ENCODE data around the gene LRRC45. TPM values are rescaled to one million over a fixed set of nuclear protein-coding genes. Genes with fewer than 3 reads are reported as not detected.

The LRRC45 gene
- total RNA-seq, 2 experiments from 2014 or later: 41.2 to 52.0 TPM

DNA sequence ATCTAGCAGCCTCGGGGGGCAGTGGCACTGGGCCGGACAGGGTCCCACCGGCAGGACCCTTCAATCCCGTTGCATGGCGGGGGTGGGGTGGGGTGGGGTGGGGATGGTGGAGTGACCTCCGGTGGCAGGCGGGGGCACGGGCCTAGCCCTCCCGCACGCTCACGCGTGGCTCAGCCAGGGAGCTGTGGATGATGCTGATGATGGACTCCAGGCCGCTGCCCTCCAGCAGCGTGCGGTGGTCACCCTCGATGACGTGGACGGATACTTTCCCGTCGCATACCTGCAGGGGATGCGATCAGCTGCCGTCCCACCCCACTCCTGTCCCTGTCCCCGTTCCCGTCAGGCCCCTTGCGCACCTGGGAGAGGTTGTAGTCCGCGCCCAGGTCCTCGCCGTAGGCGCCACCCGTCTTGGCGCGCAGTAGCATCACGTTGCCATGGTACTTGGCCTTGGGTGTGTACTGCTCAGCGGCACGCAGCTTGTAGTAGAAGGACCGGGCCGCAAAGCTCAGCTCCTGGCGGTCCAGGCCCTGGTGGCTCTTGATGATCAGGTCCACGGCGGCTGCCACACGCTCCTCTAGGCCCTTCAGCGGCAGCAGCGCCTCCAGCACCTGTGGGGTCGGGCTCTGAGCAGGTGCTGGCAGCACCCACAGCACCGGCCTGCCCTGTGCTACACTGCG is 56.0 kb downstream of the LRRC45 start:
- Histone ChIP-seq H3K4me1 (ENCODE audit: insufficient read depth, low read length, poor library complexity, severe bottlenecking) (peaks cover 24% of the 10 kb centered on the region), H3K36me3 (ENCODE audit: insufficient read depth, low read length) (peaks cover 76% of the 10 kb centered on the region), H3K27ac (ENCODE audit: low read depth, low read length, poor library complexity, severe bottlenecking) (no peak overlapping the region), H3K4me2 (ENCODE audit: low read length) (no peak overlapping the region), H3K9me3 (ENCODE audit: low read length) (no peaks in the 10 kb centered on the region), H3K4me3 (ENCODE audit: low read depth, low read length, poor library complexity, severe bottlenecking) (no peak overlapping the region), H3K79me2 (ENCODE audit: insufficient read depth, low read depth, low read length) (no peaks in the 10 kb centered on the region), H4K20me1 (ENCODE audit: insufficient read depth, low read length) (no peaks in the 10 kb centered on the region), H2AFZ (ENCODE audit: low read length) (no peak overlapping the region), H3K9me2 (ENCODE audit: insufficient read depth, low read length) (no peaks in the 10 kb centered on the region)
- ChIA-PET CTCF (ENCODE audit: unreplicated experiment) (no interaction called here), POLR2A (no interaction called here)
- BruUV-seq (replicated peaks): no TSS peak
- TF ChIP-seq EZH2phosphoT487 (IDR thresholded peaks at IDR 0.05; ENCODE audit: borderline replicate concordance, low read depth, low read length): no peak
- TF ChIP-seq, protein P1, sequence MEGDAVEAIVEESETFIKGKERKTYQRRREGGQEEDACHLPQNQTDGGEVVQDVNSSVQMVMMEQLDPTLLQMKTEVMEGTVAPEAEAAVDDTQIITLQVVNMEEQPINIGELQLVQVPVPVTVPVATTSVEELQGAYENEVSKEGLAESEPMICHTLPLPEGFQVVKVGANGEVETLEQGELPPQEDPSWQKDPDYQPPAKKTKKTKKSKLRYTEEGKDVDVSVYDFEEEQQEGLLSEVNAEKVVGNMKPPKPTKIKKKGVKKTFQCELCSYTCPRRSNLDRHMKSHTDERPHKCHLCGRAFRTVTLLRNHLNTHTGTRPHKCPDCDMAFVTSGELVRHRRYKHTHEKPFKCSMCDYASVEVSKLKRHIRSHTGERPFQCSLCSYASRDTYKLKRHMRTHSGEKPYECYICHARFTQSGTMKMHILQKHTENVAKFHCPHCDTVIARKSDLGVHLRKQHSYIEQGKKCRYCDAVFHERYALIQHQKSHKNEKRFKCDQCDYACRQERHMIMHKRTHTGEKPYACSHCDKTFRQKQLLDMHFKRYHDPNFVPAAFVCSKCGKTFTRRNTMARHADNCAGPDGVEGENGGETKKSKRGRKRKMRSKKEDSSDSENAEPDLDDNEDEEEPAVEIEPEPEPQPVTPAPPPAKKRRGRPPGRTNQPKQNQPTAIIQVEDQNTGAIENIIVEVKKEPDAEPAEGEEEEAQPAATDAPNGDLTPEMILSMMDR (conservative IDR thresholded peaks at IDR 0.05; ENCODE audit: low read length): no peak
- intact Hi-C loops (cut with micrococcal nuclease; ENCODE audit: unreplicated experiment): no loop called here
- DNase-seq (ENCODE audit: low spot score): no peak

DNA sequence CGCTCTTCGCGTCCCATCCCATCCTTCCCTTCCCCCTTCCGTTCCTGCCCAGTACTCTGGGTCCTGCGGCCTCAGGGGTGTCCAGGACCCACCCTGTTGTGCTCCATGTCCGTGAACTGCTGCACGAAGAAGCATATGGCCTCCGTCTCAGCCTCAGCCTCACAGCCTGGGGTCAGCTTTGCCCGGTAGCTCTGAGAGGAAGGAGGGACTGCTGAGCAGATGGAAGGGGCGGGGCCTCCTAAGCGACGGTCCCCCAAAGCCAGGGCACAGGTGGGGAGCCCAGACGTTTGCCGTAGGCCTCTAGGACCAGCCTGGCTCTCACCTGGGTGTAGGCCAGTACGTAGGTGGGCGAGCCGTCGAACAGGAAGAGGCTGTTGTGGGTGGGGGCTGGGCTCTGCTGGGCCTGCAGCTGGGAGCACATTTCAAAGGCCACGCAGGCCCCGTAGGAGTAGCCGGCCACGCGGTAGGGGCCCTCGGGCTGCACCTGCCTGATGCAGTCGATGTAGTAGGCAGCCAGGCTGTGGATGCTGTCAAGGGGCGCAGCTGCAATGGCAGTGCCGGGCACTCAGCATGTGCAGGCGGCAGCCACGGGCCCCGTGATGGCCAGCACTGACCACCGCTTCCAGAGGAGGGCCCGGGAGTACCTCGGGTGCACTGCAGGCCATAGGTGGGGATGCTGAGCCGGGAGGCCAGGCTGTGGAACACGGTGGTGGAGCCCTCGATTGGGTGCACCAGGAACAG is 57.1 kb downstream of the LRRC45 start:
- H3K9me3 ChIP-seq (ENCODE audit: low read length): no peaks in the 10 kb centered on the region
- H3K4me1 ChIP-seq (ENCODE audit: insufficient read depth, low read length, poor library complexity, severe bottlenecking): peaks cover 13% of the 10 kb centered on the region
- CTCF ChIA-PET (ENCODE audit: unreplicated experiment): no interaction called here
- H3K4me3 ChIP-seq (ENCODE audit: low read depth, low read length, poor library complexity, severe bottlenecking): no peak overlapping the region
- no peak overlapping the region for H3K27ac ChIP-seq (ENCODE audit: low read depth, low read length, poor library complexity, severe bottlenecking)
- BruUV-seq (replicated peaks): no TSS peak
- intact Hi-C loops (cut with micrococcal nuclease; ENCODE audit: unreplicated experiment): no loop called here
- POLR2A ChIA-PET: no interaction called here
- no peak overlapping the region for H3K4me2 ChIP-seq (ENCODE audit: low read length)
- H3K9me2 ChIP-seq (ENCODE audit: insufficient read depth, low read length): no peaks in the 10 kb centered on the region
- no peak for TF ChIP-seq EZH2phosphoT487 (IDR thresholded peaks at IDR 0.05; ENCODE audit: borderline replicate concordance, low read depth, low read length)
- no peak for DNase-seq (ENCODE audit: low spot score)
- no peaks in the 10 kb centered on the region for H3K79me2 ChIP-seq (ENCODE audit: insufficient read depth, low read depth, low read length)
- no peak overlapping the region for H2AFZ ChIP-seq (ENCODE audit: low read length)
- peaks cover 86% of the 10 kb centered on the region for H3K36me3 ChIP-seq (ENCODE audit: insufficient read depth, low read length)
- H4K20me1 ChIP-seq (ENCODE audit: insufficient read depth, low read length): no peaks in the 10 kb centered on the region

Other genes with a start within 250 kb of the LRRC45 start
- not detected in 2 replicates for gene GCGR, start 219.2 kb upstream of the LRRC45 start, total RNA-seq (2014; rRNA removed; shearing (Covaris generic))
- not detected in 2 replicates for gene GCGR, start 219.2 kb upstream of the LRRC45 start, total RNA-seq (2022)
- gene MCRIP1, start 190.0 kb upstream of the LRRC45 start, total RNA-seq (2014; rRNA removed; shearing (Covaris generic)): 249 and 288 TPM in 2 replicates
- 170 and 180 TPM in 2 replicates for gene MCRIP1, start 190.0 kb upstream of the LRRC45 start, total RNA-seq (2022)
- gene PPP1R27, start 188.3 kb upstream of the LRRC45 start, total RNA-seq (2014; rRNA removed; shearing (Covaris generic)): not detected in 2 replicates
- not detected in 2 replicates for gene PPP1R27, start 188.3 kb upstream of the LRRC45 start, total RNA-seq (2022)
- gene P4HB, start 162.8 kb upstream of the LRRC45 start, total RNA-seq (2014; rRNA removed; shearing (Covaris generic)): 388 and 393 TPM in 2 replicates
- gene P4HB, start 162.8 kb upstream of the LRRC45 start, total RNA-seq (2022): 502 and 577 TPM in 2 replicates
- 233 and 265 TPM in 2 replicates for gene ARHGDIA, start 152.0 kb upstream of the LRRC45 start, total RNA-seq (2014; rRNA removed; shearing (Covaris generic))
- gene ARHGDIA, start 152.0 kb upstream of the LRRC45 start, total RNA-seq (2022): 663 and 715 TPM in 2 replicates
- gene ALYREF, start 131.7 kb upstream of the LRRC45 start, total RNA-seq (2014; rRNA removed; shearing (Covaris generic)): 474 and 621 TPM in 2 replicates
- gene ALYREF, start 131.7 kb upstream of the LRRC45 start, total RNA-seq (2022): 377 and 431 TPM in 2 replicates
- gene ANAPC11, start 131.6 kb upstream of the LRRC45 start, total RNA-seq (2014; rRNA removed; shearing (Covaris generic)): 265 and 315 TPM in 2 replicates
- gene ANAPC11, start 131.6 kb upstream of the LRRC45 start, total RNA-seq (2022): 225 and 227 TPM in 2 replicates
- gene NPB, start 121.1 kb upstream of the LRRC45 start, total RNA-seq (2014; rRNA removed; shearing (Covaris generic)): 3.2 and 3.9 TPM in 2 replicates
- gene NPB, start 121.1 kb upstream of the LRRC45 start, total RNA-seq (2022): 2.5 and 2.8 TPM in 2 replicates
- 70.1 and 70.4 TPM in 2 replicates for gene PCYT2, start 111.9 kb upstream of the LRRC45 start, total RNA-seq (2014; rRNA removed; shearing (Covaris generic))
- 104 and 108 TPM in 2 replicates for gene PCYT2, start 111.9 kb upstream of the LRRC45 start, total RNA-seq (2022)
- 43.3 and 49.1 TPM in 2 replicates for gene SIRT7, start 105.1 kb upstream of the LRRC45 start, total RNA-seq (2014; rRNA removed; shearing (Covaris generic))
- gene SIRT7, start 105.1 kb upstream of the LRRC45 start, total RNA-seq (2022): 57.6 and 69.3 TPM in 2 replicates
- 16.9 and 22.7 TPM in 2 replicates for gene MAFG, start 95.6 kb upstream of the LRRC45 start, total RNA-seq (2014; rRNA removed; shearing (Covaris generic))
- 30.1 and 33.6 TPM in 2 replicates for gene MAFG, start 95.6 kb upstream of the LRRC45 start, total RNA-seq (2022)
- gene PYCR1, start 86.0 kb upstream of the LRRC45 start, total RNA-seq (2014; rRNA removed; shearing (Covaris generic)): 211 and 239 TPM in 2 replicates
- 165 and 173 TPM in 2 replicates for gene PYCR1, start 86.0 kb upstream of the LRRC45 start, total RNA-seq (2022)
- 0.19 TPM in 1 of 2 replicates, not detected in the other for gene MYADML2, start 76.1 kb upstream of the LRRC45 start, total RNA-seq (2014; rRNA removed; shearing (Covaris generic))
- gene MYADML2, start 76.1 kb upstream of the LRRC45 start, total RNA-seq (2022): not detected in 2 replicates
- gene NOTUM, start 62.1 kb upstream of the LRRC45 start, total RNA-seq (2014; rRNA removed; shearing (Covaris generic)): 3.6 and 4.4 TPM in 2 replicates
- 0.88 and 1.9 TPM in 2 replicates for gene NOTUM, start 62.1 kb upstream of the LRRC45 start, total RNA-seq (2022)
- gene ASPSCR1, start 45.7 kb upstream of the LRRC45 start, total RNA-seq (2014; rRNA removed; shearing (Covaris generic)): 66.7 and 89.1 TPM in 2 replicates
- gene ASPSCR1, start 45.7 kb upstream of the LRRC45 start, total RNA-seq (2022): 77.8 and 81.8 TPM in 2 replicates
- 249 and 251 TPM in 2 replicates for gene CENPX, start 427 bp upstream of the LRRC45 start, total RNA-seq (2014; rRNA removed; shearing (Covaris generic))
- 107 and 130 TPM in 2 replicates for gene CENPX, start 427 bp upstream of the LRRC45 start, total RNA-seq (2022)
- 15.7 and 24.4 TPM in 2 replicates for gene RAC3, start 8.4 kb downstream of the LRRC45 start, total RNA-seq (2014; rRNA removed; shearing (Covaris generic))
- gene RAC3, start 8.4 kb downstream of the LRRC45 start, total RNA-seq (2022): 15.1 and 16.4 TPM in 2 replicates
- 138 and 147 TPM in 2 replicates for gene DCXR, start 14.4 kb downstream of the LRRC45 start, total RNA-seq (2014; rRNA removed; shearing (Covaris generic))
- gene DCXR, start 14.4 kb downstream of the LRRC45 start, total RNA-seq (2022): 132 and 138 TPM in 2 replicates
- gene RFNG, start 28.5 kb downstream of the LRRC45 start, total RNA-seq (2014; rRNA removed; shearing (Covaris generic)): 50.5 and 59.4 TPM in 2 replicates
- gene RFNG, start 28.5 kb downstream of the LRRC45 start, total RNA-seq (2022): 41.3 and 47.3 TPM in 2 replicates
- gene GPS1, start 28.6 kb downstream of the LRRC45 start, total RNA-seq (2014; rRNA removed; shearing (Covaris generic)): 137 and 169 TPM in 2 replicates
- gene GPS1, start 28.6 kb downstream of the LRRC45 start, total RNA-seq (2022): 123 and 133 TPM in 2 replicates
- 374 and 388 TPM in 2 replicates for gene DUS1L, start 42.5 kb downstream of the LRRC45 start, total RNA-seq (2014; rRNA removed; shearing (Covaris generic))
- 300 and 320 TPM in 2 replicates for gene DUS1L, start 42.5 kb downstream of the LRRC45 start, total RNA-seq (2022)
- gene FASN, start 74.9 kb downstream of the LRRC45 start, total RNA-seq (2014; rRNA removed; shearing (Covaris generic)): 94.4 and 111 TPM in 2 replicates
- 299 and 364 TPM in 2 replicates for gene FASN, start 74.9 kb downstream of the LRRC45 start, total RNA-seq (2022)
- 30.7 and 34.5 TPM in 2 replicates for gene CCDC57, start 189.5 kb downstream of the LRRC45 start, total RNA-seq (2014; rRNA removed; shearing (Covaris generic))
- gene CCDC57, start 189.5 kb downstream of the LRRC45 start, total RNA-seq (2022): 56.1 and 58.7 TPM in 2 replicates
- gene SLC16A3, start 205.7 kb downstream of the LRRC45 start, total RNA-seq (2014; rRNA removed; shearing (Covaris generic)): 10.1 and 21.6 TPM in 2 replicates
- gene SLC16A3, start 205.7 kb downstream of the LRRC45 start, total RNA-seq (2022): 28.3 and 55.0 TPM in 2 replicates